H1 (cell line): ENCODE measurements around the gene SLC17A3. TPM values are rescaled to one million over a fixed set of nuclear protein-coding genes. Genes with fewer than 3 reads are reported as not detected.

ENCODE experiments used
- CTCF ChIA-PET: fragments of 300-600 bp; sonication (Branson Sonifier 250); formaldehyde crosslinking; loops from one replicate; lab custom pipeline; 2021; ENCODE audit not compliant: partially characterized antibody; lab: Charles Lee
- POLR2A ChIA-PET: fragments of 300-600 bp; sonication (Branson Sonifier 250); formaldehyde crosslinking; loops from one replicate; lab custom pipeline; 2021; ENCODE audit warnings: inconsistent platforms; ENCODE audit not compliant: partially characterized antibody; lab: Charles Lee
- DNase-seq, 2 experiments: peaks; one replicate each; pipeline versions ENCODE4 v3.0.0 to v3.0.0-alpha.2; 2010 to 2022; ENCODE audit warnings: low spot score in 2 of 2, low read depth in 1 of 2, mixed read lengths in 1 of 2
- FAIRE-seq: peaks from 2 replicates; lab custom pipeline; 2011; peaks lifted over from hg19 to GRCh38; lab: Jason Lieb, UNC
- H2AFZ ChIP-seq: 2 replicates; pipeline ENCODE4 v1.8.1; 2012; ENCODE audit warnings: low read length, inconsistent platforms
- H2AK5ac ChIP-seq: 2 replicates; pipeline ENCODE4 v1.6.1; 2013; ENCODE audit warnings: low read depth, low read length
- H2BK120ac ChIP-seq: replicated peaks from 2 replicates; pipeline ENCODE3; 2013; ENCODE audit warnings: low read depth, low read length, inconsistent platforms
- H2BK12ac ChIP-seq: 2 replicates; pipeline ENCODE4 v1.6.1; 2013; ENCODE audit warnings: low read depth, low read length
- H2BK15ac ChIP-seq: 2 replicates; pipeline ENCODE4 v1.6.1; 2013; ENCODE audit warnings: low read length
- H2BK20ac ChIP-seq: 2 replicates; pipeline ENCODE4 v1.6.1; 2013; ENCODE audit warnings: low read length
- H2BK5ac ChIP-seq: 2 replicates; pipeline ENCODE4 v1.6.1; 2013; ENCODE audit warnings: low read depth, low read length
- H3K14ac ChIP-seq: 2 replicates; pipeline ENCODE4 v1.6.1; 2013; ENCODE audit warnings: inconsistent platforms; ENCODE audit not compliant: insufficient read length
- H3K18ac ChIP-seq: 2 replicates; pipeline ENCODE4 v1.6.1; 2013; ENCODE audit warnings: low read length; ENCODE audit errors: extremely low read depth
- H3K23ac ChIP-seq: 2 replicates; pipeline ENCODE4 v1.6.1; 2013; ENCODE audit warnings: inconsistent platforms; ENCODE audit not compliant: insufficient read length
- H3K23me2 ChIP-seq: 2 replicates; pipeline ENCODE4 v1.6.1; 2013; ENCODE audit warnings: low read depth, low read length
- H3K27ac ChIP-seq: 2 replicates; pipeline ENCODE4 v1.6.1; 2011; ENCODE audit warnings: low read depth, low read length, inconsistent platforms
- H3K27me3 ChIP-seq, 4 experiments: replicated peaks in 1 of 4; 1 replicate in 1 of 4; 2 replicates in 3 of 4; pipeline versions ENCODE4 v1.6.1 to v1.8.1; 2011 to 2013; ENCODE audit warnings: low read length in 3 of 4, mild to moderate bottlenecking in 3 of 4, inconsistent platforms in 2 of 4, mixed read lengths in 2 of 4, moderate library complexity in 1 of 4; ENCODE audit not compliant: control insufficient read depth in 3 of 4, insufficient read depth in 3 of 4; ENCODE audit errors: extremely low read depth in 1 of 4
- H3K36me3 ChIP-seq, 4 experiments: 2 replicates each; pipeline versions ENCODE4 v1.6.1 to v1.8.1; 2011 to 2013; ENCODE audit warnings: mild to moderate bottlenecking in 4 of 4, low read length in 3 of 4, moderate library complexity in 2 of 4, control low read depth in 1 of 4, inconsistent platforms in 1 of 4; ENCODE audit not compliant: insufficient read depth in 4 of 4, control insufficient read depth in 2 of 4
- H3K4ac ChIP-seq: replicated peaks from 2 replicates; pipeline ENCODE3; 2013; ENCODE audit warnings: low read length, low read depth, mixed read lengths, inconsistent platforms; ENCODE audit not compliant: insufficient read length
- H3K4me1 ChIP-seq, 4 experiments: replicated peaks in 1 of 4; 1 replicate in 1 of 4; 2 replicates in 3 of 4; pipeline versions ENCODE4 v1.6.1 to v1.8.1; 2011 to 2013; ENCODE audit warnings: low read length in 3 of 4, inconsistent platforms in 2 of 4, mixed read lengths in 1 of 4; ENCODE audit not compliant: insufficient read depth in 4 of 4, control insufficient read depth in 3 of 4
- H3K4me2 ChIP-seq, 2 experiments: 2 replicates each; pipeline versions ENCODE4 v1.6.1 to v1.8.1; 2011 to 2013; ENCODE audit warnings: low read depth in 2 of 2, low read length in 2 of 2, control low read depth in 1 of 2, inconsistent platforms in 1 of 2, mild to moderate bottlenecking in 1 of 2; ENCODE audit not compliant: insufficient read depth in 1 of 2
- H3K4me3 ChIP-seq, 4 experiments: fragments of 200-600, 300-600 bp in 1 of 4; sonication (generic), shearing (Covaris generic), sonication (Bioruptor Twin) in 1 of 4; 2 replicates each; pipeline versions ENCODE4 v1.5.1 to v1.8.1; 2011 to 2016; ENCODE audit warnings: low read length in 4 of 4, low read depth in 3 of 4, control low read depth in 2 of 4, inconsistent platforms in 2 of 4, mild to moderate bottlenecking in 2 of 4, mixed read lengths in 1 of 4, moderate library complexity in 1 of 4; ENCODE audit not compliant: insufficient read depth in 2 of 4; ENCODE audit errors: extremely low read depth in 1 of 4
- H3K56ac ChIP-seq: replicated peaks from 2 replicates; pipeline ENCODE3; 2013; ENCODE audit warnings: low read depth, mild to moderate bottlenecking, mixed read lengths, low read length, inconsistent platforms; ENCODE audit not compliant: insufficient read length
- H3K79me1 ChIP-seq: 2 replicates; pipeline ENCODE4 v1.6.1; 2013; ENCODE audit warnings: low read depth, low read length, control low read depth
- H3K79me2 ChIP-seq, 2 experiments: 2 replicates each; pipeline versions ENCODE4 v1.6.1 to v1.8.1; 2012 to 2013; ENCODE audit warnings: low read length in 2 of 2, mild to moderate bottlenecking in 2 of 2, inconsistent platforms in 1 of 2; ENCODE audit not compliant: insufficient read depth in 2 of 2, control insufficient read depth in 1 of 2
- H3K9ac ChIP-seq, 4 experiments: replicated peaks in 1 of 4; 1 replicate in 1 of 4; 2 replicates in 3 of 4; pipeline versions ENCODE4 v1.6.1 to v1.8.1; 2011 to 2013; ENCODE audit warnings: low read depth in 3 of 4, low read length in 3 of 4, control low read depth in 2 of 4, mild to moderate bottlenecking in 2 of 4, moderate library complexity in 2 of 4, inconsistent platforms in 1 of 4; ENCODE audit errors: extremely low read depth in 1 of 4
- H3K9me3 ChIP-seq, 2 experiments: 2 replicates each; pipeline versions ENCODE4 v1.6.1 to v1.8.1; 2012 to 2013; ENCODE audit warnings: mild to moderate bottlenecking in 2 of 2, moderate library complexity in 2 of 2, control low read depth in 1 of 2, inconsistent platforms in 1 of 2, low read depth in 1 of 2, low read length in 1 of 2, mixed read lengths in 1 of 2; ENCODE audit not compliant: insufficient read depth in 2 of 2
- H4K20me1 ChIP-seq, 2 experiments: replicated peaks in 1 of 2; 2 replicates each; pipeline versions ENCODE3 to v1.8.1; 2011 to 2013; ENCODE audit warnings: inconsistent platforms in 2 of 2, low read length in 2 of 2, mild to moderate bottlenecking in 1 of 2; ENCODE audit not compliant: insufficient read depth in 2 of 2, control insufficient read depth in 1 of 2
- H4K5ac ChIP-seq: 2 replicates; pipeline ENCODE4 v1.6.1; 2013; ENCODE audit warnings: low read length, low read depth, mixed read lengths, inconsistent platforms; ENCODE audit not compliant: insufficient read length
- H4K8ac ChIP-seq: 2 replicates; pipeline ENCODE4 v1.8.0; 2013; ENCODE audit warnings: mild to moderate bottlenecking, moderate library complexity, low read length, inconsistent platforms; ENCODE audit not compliant: insufficient read depth; ENCODE audit errors: extremely low read depth
- H4K91ac ChIP-seq: replicated peaks from 2 replicates; pipeline ENCODE3; 2013; ENCODE audit warnings: low read length, mixed read lengths, inconsistent platforms; ENCODE audit not compliant: insufficient read length
- ATF2 ChIP-seq: IDR thresholded peaks from 2 replicates; pipeline ENCODE4 v1.6.1; 2012; ENCODE audit warnings: low read length, inconsistent platforms
- CBX8 ChIP-seq: fragments of 300-800, 300-1000 bp; sonication (generic); IDR thresholded peaks from 2 replicates; pipeline ENCODE4 v1.7.1; 2016; ENCODE audit warnings: low read depth, low read length, borderline replicate concordance
- CHD2 ChIP-seq: IDR thresholded peaks from 2 replicates; pipeline ENCODE4 v1.6.1; 2012; ENCODE audit warnings: low read length, improper control_type of control experiment
- CREB1 ChIP-seq: IDR thresholded peaks from 2 replicates; pipeline ENCODE4 v1.6.1; 2012; ENCODE audit warnings: inconsistent platforms
- CTBP2 ChIP-seq: IDR thresholded peaks from 2 replicates; pipeline ENCODE4 v1.7.0; 2011; ENCODE audit warnings: borderline replicate concordance, mild to moderate bottlenecking, moderate library complexity, mixed read lengths, low read length; ENCODE audit not compliant: insufficient read depth, insufficient read length
- GTF2F1 ChIP-seq: IDR thresholded peaks from 2 replicates; pipeline ENCODE4 v1.6.1; 2012; ENCODE audit warnings: low read depth, low read length, improper control_type of control experiment, borderline replicate concordance
- JUN ChIP-seq: IDR thresholded peaks from 2 replicates; pipeline ENCODE4 v1.6.1; 2011; ENCODE audit warnings: low read depth, mild to moderate bottlenecking, improper control_type of control experiment, low read length
- NANOG ChIP-seq: IDR thresholded peaks from 2 replicates; pipeline ENCODE4 v1.6.1; 2011; ENCODE audit warnings: low read length, low read depth, mild to moderate bottlenecking, inconsistent platforms; ENCODE audit not compliant: insufficient read depth, poor library complexity, severe bottlenecking
- NRF1 ChIP-seq: IDR thresholded peaks from 2 replicates; pipeline ENCODE4 v1.6.1; 2011; ENCODE audit warnings: mild to moderate bottlenecking, low read depth, low read length, improper control_type of control experiment
- RBBP5 ChIP-seq: IDR thresholded peaks from 2 replicates; pipeline ENCODE4 v1.7.1; 2012; ENCODE audit warnings: low read depth, mild to moderate bottlenecking, inconsistent platforms, low read length, moderate library complexity, borderline replicate concordance
- SUZ12 ChIP-seq: fragments of 200-600 bp; sonication (generic); IDR thresholded peaks from 2 replicates; pipeline ENCODE4 v1.6.1; 2012; ENCODE audit warnings: mild to moderate bottlenecking, inconsistent platforms, low read length, moderate library complexity, mixed read lengths
- TAF1 ChIP-seq: IDR thresholded peaks from 2 replicates; pipeline ENCODE4 v1.6.1; 2011; ENCODE audit warnings: mild to moderate bottlenecking, low read depth, low read length
- TEAD4 ChIP-seq: IDR thresholded peaks from 2 replicates; pipeline ENCODE4 v1.6.1; 2012; ENCODE audit warnings: low read depth, low read length, inconsistent platforms, mixed read lengths
- YY1 ChIP-seq: IDR thresholded peaks from 2 replicates; pipeline ENCODE4 v1.6.1; 2011; ENCODE audit warnings: low read depth, mild to moderate bottlenecking, low read length
- WGBS, 2 experiments: shearing (Covaris generic) in 1 of 2; methylation state at CpG; one replicate each; pipeline versions ENCODE4 v1.1.6 to v1.1.7; 2013 to 2015; ENCODE audit warnings: low lambda C conversion rate in 2 of 2, mixed read lengths in 2 of 2, inconsistent platforms in 1 of 2, low coverage in 1 of 2, missing lambda C conversion rate in 1 of 2; ENCODE audit not compliant: insufficient replicate concordance in 2 of 2, insufficient coverage in 1 of 2, insufficient read length in 1 of 2; ENCODE audit errors: extremely low coverage in 1 of 2, missing lambda C conversion rate in 1 of 2; 5-methylcytosine and 5-hydroxymethylcytosine counted together
- polyA plus RNA-seq, 7 experiments: library from polyadenylated mRNA; depleted of rRNA in 3 of 7; stranded (reverse) in 5 of 7; unstranded in 2 of 7; fragments of >200 nt in 5 of 7; fragments of 200-250 nt in 2 of 7; gene quantifications; 1 replicate in 5 of 7; 2 replicates in 1 of 7; 4 replicates in 1 of 7; pipeline versions ENCODE4 v1.2.1 to v1.2.3, GENCODE V29; 2011 to 2013; ENCODE audit warnings: missing spikeins in 2 of 7, mixed read lengths in 2 of 7
- total RNA-seq: library from RNA; stranded (reverse); fragmentation: NEBNext Ultra II Directional; extraction: Animal tissue kit (Norgen Biotek cat#: 25700); gene quantifications from 2 replicates; pipeline ENCODE4 v1.2.1, GENCODE V29; 2021

SLC17A3 gene
- total and polyA plus RNA-seq, 2 of the 8 experiments (the other 6 are each of a cell fraction or from before 2014, with no cell fraction given), result not detected

DNA sequence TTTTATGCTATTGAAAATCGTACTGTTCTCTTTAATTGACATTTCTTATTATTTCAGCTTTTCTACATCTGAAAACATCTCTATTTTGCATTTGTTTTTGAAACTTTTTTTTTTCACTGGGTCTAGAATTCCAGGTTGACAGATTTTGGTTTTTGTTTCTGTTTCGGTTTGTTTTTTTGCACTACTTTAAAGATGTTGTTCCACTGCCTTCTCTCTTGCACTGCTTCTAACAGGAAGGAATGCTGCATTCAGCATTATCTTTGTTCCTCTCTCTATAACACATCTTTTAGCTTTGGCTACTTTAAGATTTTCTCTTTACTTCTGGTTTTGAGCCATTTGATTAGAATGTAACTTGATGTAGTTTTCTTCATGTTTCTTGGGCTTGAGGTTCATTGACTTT is 22.1 kb downstream of the SLC17A3 start:
- no peak overlapping the region for H2BK5ac ChIP-seq
- no peaks in the 10 kb centered on the region for H3K9me3 ChIP-seq
- no peaks in the 10 kb centered on the region for H3K36me3 ChIP-seq
- H2BK12ac ChIP-seq, result no peak overlapping the region
- no peak for DNase-seq
- no peak overlapping the region for H3K4me2 ChIP-seq
- H2AFZ ChIP-seq, result no peak overlapping the region
- no peak overlapping the region for H3K4ac ChIP-seq
- H4K91ac ChIP-seq, result no peak overlapping the region
- 81% methylated on average over 2 of the region's 2 CpGs; no CpG with 5 or more reads in 1 of the 2 experiments for WGBS, 2 experiments
- no peak overlapping the region for H3K18ac ChIP-seq
- no peak for FAIRE-seq
- H3K4me1 ChIP-seq, result peaks cover 0 to 4% (median 0%) of the 10 kb centered on the region in 4 experiments; a peak in 1 of 7 replicates
- no peaks in the 10 kb centered on the region for H4K20me1 ChIP-seq
- H2BK120ac ChIP-seq, result no peak overlapping the region
- H3K79me2 ChIP-seq, result no peaks in the 10 kb centered on the region
- no peak overlapping the region for H4K5ac ChIP-seq
- H3K56ac ChIP-seq, result no peak overlapping the region
- no peaks in the 10 kb centered on the region; a peak in 1 of 7 replicates for H3K27me3 ChIP-seq
- no peak overlapping the region for H3K4me3 ChIP-seq
- H3K27ac ChIP-seq, result no peak overlapping the region
- no peak overlapping the region for H2BK20ac ChIP-seq
- no peak overlapping the region for H2AK5ac ChIP-seq
- H3K14ac ChIP-seq, result no peak overlapping the region
- no peak overlapping the region for H2BK15ac ChIP-seq
- no peak overlapping the region for H4K8ac ChIP-seq
- ChIA-PET CTCF (no interaction called here), POLR2A (no interaction called here)
- no peak overlapping the region for H3K23ac ChIP-seq
- no peaks in the 10 kb centered on the region for H3K23me2 ChIP-seq
- no peak overlapping the region for H3K9ac ChIP-seq
- H3K79me1 ChIP-seq, result no peaks in the 10 kb centered on the region
- TF ChIP-seq CHD2 (no peak), ATF2 (no peak), GTF2F1 (no peak), CTBP2 (no peak), CBX8 (no peak), TEAD4 (no peak), SUZ12 (no peak), NANOG (no peak), RBBP5 (no peak), YY1 (no peak), CREB1 (no peak), TAF1 (no peak), JUN (no peak), NRF1 (no peak)
